ENCODE results near the gene NR3C2. TPM values are rescaled to one million over a fixed set of nuclear protein-coding genes. Genes with fewer than 3 reads are reported as not detected.

Gene NR3C2
- total RNA-seq, 1 donor from 2014 or later: 0.54 TPM

GRCh38 chr4:148243837-148244236, 198.4 kb downstream of the NR3C2 start:
- no peak for DNase-seq (ENCODE audit: low spot score)
- peaks cover 2% of the 10 kb centered on the region for H3K27me3 Mint-ChIP-seq (ENCODE audit: unreplicated experiment)
- H3K36me3 Mint-ChIP-seq (ENCODE audit: low read depth, unreplicated experiment): no peaks in the 10 kb centered on the region

GRCh38 chr4:148240241-148240640, 202.0 kb downstream of the NR3C2 start:
- H3K4me3 Mint-ChIP-seq (ENCODE audit: unreplicated experiment): no peak overlapping the region
- TF ChIP-seq CTCF (IDR thresholded peaks at IDR 0.05; ENCODE audit: unreplicated experiment): no peak
- no peak overlapping the region for H3K27ac Mint-ChIP-seq (ENCODE audit: unreplicated experiment)
- no peaks in the 10 kb centered on the region for H3K9me3 Mint-ChIP-seq (ENCODE audit: unreplicated experiment)
- peaks cover 2% of the 10 kb centered on the region for H3K27me3 Mint-ChIP-seq (ENCODE audit: unreplicated experiment)
- no peaks in the 10 kb centered on the region for H3K36me3 Mint-ChIP-seq (ENCODE audit: low read depth, unreplicated experiment)
- no peak for DNase-seq (ENCODE audit: low spot score)
- no peaks in the 10 kb centered on the region for H3K4me1 Mint-ChIP-seq (ENCODE audit: unreplicated experiment)

More at GRCh38 chr4:148243837-148244236, 198.4 kb downstream of the NR3C2 start:
- Mint-ChIP-seq H3K27ac (ENCODE audit: unreplicated experiment) (no peak overlapping the region), H3K4me3 (ENCODE audit: unreplicated experiment) (no peak overlapping the region), H3K9me3 (ENCODE audit: unreplicated experiment) (no peaks in the 10 kb centered on the region), H3K4me1 (ENCODE audit: unreplicated experiment) (no peaks in the 10 kb centered on the region)
- TF ChIP-seq CTCF (IDR thresholded peaks at IDR 0.05; ENCODE audit: unreplicated experiment): no peak

GRCh38 chr4:148239494-148239985, 202.7 kb downstream of the NR3C2 start:
- TF ChIP-seq CTCF (IDR thresholded peaks at IDR 0.05; ENCODE audit: unreplicated experiment): no peak
- Mint-ChIP-seq H3K9me3 (ENCODE audit: unreplicated experiment) (no peaks in the 10 kb centered on the region), H3K36me3 (ENCODE audit: low read depth, unreplicated experiment) (no peaks in the 10 kb centered on the region), H3K4me3 (ENCODE audit: unreplicated experiment) (no peak overlapping the region), H3K4me1 (ENCODE audit: unreplicated experiment) (no peaks in the 10 kb centered on the region), H3K27me3 (ENCODE audit: unreplicated experiment) (peaks cover 2% of the 10 kb centered on the region), H3K27ac (ENCODE audit: unreplicated experiment) (no peak overlapping the region)
- DNase-seq (ENCODE audit: low spot score): no peak

- no peak for DNase-seq (ENCODE audit: low spot score)
- Mint-ChIP-seq H3K9me3 (ENCODE audit: unreplicated experiment) (no peaks in the 10 kb centered on the region), H3K27ac (ENCODE audit: unreplicated experiment) (no peak overlapping the region), H3K4me3 (ENCODE audit: unreplicated experiment) (no peak overlapping the region), H3K27me3 (ENCODE audit: unreplicated experiment) (peaks cover 2% of the 10 kb centered on the region), H3K4me1 (ENCODE audit: unreplicated experiment) (no peaks in the 10 kb centered on the region), H3K36me3 (ENCODE audit: low read depth, unreplicated experiment) (no peaks in the 10 kb centered on the region)
- TF ChIP-seq CTCF (IDR thresholded peaks at IDR 0.05; ENCODE audit: unreplicated experiment): no peak
Observed at GRCh38 chr4:148238811-148239493, 203.3 kb downstream of the NR3C2 start.

GRCh38 chr4:148238086-148238485, 204.1 kb downstream of the NR3C2 start:
- Mint-ChIP-seq H3K9me3 (ENCODE audit: unreplicated experiment) (no peaks in the 10 kb centered on the region), H3K36me3 (ENCODE audit: low read depth, unreplicated experiment) (no peaks in the 10 kb centered on the region), H3K4me3 (ENCODE audit: unreplicated experiment) (no peak overlapping the region), H3K4me1 (ENCODE audit: unreplicated experiment) (no peaks in the 10 kb centered on the region), H3K27ac (ENCODE audit: unreplicated experiment) (no peak overlapping the region), H3K27me3 (ENCODE audit: unreplicated experiment) (peaks cover 2% of the 10 kb centered on the region)
- DNase-seq (ENCODE audit: low spot score): no peak
- no peak for TF ChIP-seq CTCF (IDR thresholded peaks at IDR 0.05; ENCODE audit: unreplicated experiment)
